ENCODE measurements around the gene FIZ1. TPM values are rescaled to one million over a fixed set of nuclear protein-coding genes. Genes with fewer than 3 reads are reported as not detected.
A peak's percentile ranks its signal among the peaks of the same experiment; 100 is the strongest.

Gene FIZ1
- total RNA-seq, 4 donors from 2014 or later = 9.0 to 18.5 (median 14.0) TPM

DNA sequence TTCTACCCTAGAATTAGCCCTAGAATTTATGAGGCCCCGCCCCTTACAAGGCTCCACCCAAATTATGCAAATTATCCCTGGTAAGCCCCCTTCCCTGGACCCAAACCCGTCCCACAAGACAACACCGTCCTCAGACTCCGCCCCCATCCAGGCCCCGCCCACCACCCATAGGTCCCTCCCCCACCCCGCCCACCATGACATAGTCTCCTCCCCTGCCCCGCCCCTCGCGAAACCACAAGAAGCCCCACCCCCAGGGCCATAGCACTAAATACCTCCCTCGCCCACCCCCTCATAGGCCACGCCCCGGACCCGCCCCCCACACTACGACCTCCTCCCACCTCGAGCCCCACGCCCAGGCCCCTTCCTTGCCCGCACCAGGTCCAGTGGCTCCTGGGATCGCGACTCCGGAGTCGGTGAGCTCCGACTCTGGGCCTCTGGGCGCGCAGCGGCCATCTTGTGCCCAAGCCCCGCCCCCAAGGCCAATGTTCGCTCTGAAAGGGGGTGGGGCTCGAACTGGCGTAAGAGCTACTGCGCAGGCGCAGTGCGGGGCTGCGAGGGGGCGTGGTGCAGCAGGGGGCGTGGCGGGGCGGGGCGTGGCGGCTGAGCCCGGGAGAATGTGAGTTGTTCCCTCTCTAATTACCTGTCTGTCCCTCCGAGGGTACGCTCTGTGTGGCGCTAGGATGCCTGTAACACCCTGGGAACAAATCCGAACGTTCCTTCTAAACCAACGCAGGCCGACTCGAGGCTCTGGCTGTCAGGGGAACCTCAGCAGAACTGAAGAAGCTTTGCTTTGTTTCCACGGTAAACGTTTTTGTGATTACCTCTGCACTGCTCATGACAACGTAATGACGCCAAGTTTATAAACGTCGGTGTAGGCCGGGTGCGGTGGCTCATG, 25.0 kb upstream of the FIZ1 start, which contains the start of gene ZNF784:
TSS of gene ZNF784 (minus strand) at position 458 of the 895 bp plus-strand sequence. CDS start at position 453, 5 bp downstream.
- Histone ChIP-seq H3K9me3 (no peaks in the 10 kb centered on the region), H3K36me3 (no peaks in the 10 kb centered on the region), H3K27me3 (no peaks in the 10 kb centered on the region), H3K4me3 (replicated peaks in 1 of 3) (peak within 1 kb of the TSS in 1 of 3 donors; percentile 38), H3K27ac (peak within 1 kb of the TSS; percentile 93 to 98 (median 97)), H3K4me1 (peaks cover 0 to 5% of the 10 kb centered on the region in 2 donors)
- TF ChIP-seq, protein P1, sequence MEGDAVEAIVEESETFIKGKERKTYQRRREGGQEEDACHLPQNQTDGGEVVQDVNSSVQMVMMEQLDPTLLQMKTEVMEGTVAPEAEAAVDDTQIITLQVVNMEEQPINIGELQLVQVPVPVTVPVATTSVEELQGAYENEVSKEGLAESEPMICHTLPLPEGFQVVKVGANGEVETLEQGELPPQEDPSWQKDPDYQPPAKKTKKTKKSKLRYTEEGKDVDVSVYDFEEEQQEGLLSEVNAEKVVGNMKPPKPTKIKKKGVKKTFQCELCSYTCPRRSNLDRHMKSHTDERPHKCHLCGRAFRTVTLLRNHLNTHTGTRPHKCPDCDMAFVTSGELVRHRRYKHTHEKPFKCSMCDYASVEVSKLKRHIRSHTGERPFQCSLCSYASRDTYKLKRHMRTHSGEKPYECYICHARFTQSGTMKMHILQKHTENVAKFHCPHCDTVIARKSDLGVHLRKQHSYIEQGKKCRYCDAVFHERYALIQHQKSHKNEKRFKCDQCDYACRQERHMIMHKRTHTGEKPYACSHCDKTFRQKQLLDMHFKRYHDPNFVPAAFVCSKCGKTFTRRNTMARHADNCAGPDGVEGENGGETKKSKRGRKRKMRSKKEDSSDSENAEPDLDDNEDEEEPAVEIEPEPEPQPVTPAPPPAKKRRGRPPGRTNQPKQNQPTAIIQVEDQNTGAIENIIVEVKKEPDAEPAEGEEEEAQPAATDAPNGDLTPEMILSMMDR (IDR thresholded peaks at IDR 0.05) = no peak
- TF ChIP-seq POLR2A (IDR thresholded peaks at IDR 0.05) = peak in 1 of 2 donors; percentile 72
- peak; percentile 89 to 92 for DNase-seq
- 0 to 2% methylated on average over 39 to 43 of the region's 56 CpGs for WGBS, 2 donors
- intact Hi-C loops (cut with DNase I) = loop anchor here (10.0 kb wide), 1 partner anchor 480 kb away; the partner anchor contains the start of gene TNNT1

- intact Hi-C loops (cut with DNase I) = loop anchor here (10.0 kb wide), 1 partner anchor 479 kb away; the partner anchor contains the start of gene TNNT1
- TF ChIP-seq, protein P1 (IDR thresholded peaks at IDR 0.05) = no peak
- TF ChIP-seq POLR2A (IDR thresholded peaks at IDR 0.05) = no peak
These were observed 24.2 kb upstream of the FIZ1 start for GRCh38 chr19:55623561-55623960.

GRCh38 chr19:55623130-55623529, 23.8 kb upstream of the FIZ1 start:
- Histone ChIP-seq H3K4me3 (replicated peaks in 1 of 3) (no peak overlapping the region), H3K4me1 (peaks cover 0 to 5% of the 10 kb centered on the region in 2 donors), H3K27ac (no peak overlapping the region), H3K9me3 (no peaks in the 10 kb centered on the region), H3K27me3 (no peaks in the 10 kb centered on the region), H3K36me3 (no peaks in the 10 kb centered on the region)
- intact Hi-C loops (cut with DNase I) = loop anchor here (10.0 kb wide), 1 partner anchor 478 kb away; the partner anchor contains the start of gene TNNT1
- WGBS, 2 donors = 96 to 98% methylated on average over 7 of the region's 7 CpGs
- DNase-seq = no peak
- TF ChIP-seq, protein P1 (IDR thresholded peaks at IDR 0.05) = no peak
- TF ChIP-seq POLR2A (IDR thresholded peaks at IDR 0.05) = no peak

More at GRCh38 chr19:55623561-55623960, 24.2 kb upstream of the FIZ1 start:
- no peak for DNase-seq
- Histone ChIP-seq H3K36me3 (no peaks in the 10 kb centered on the region), H3K9me3 (no peaks in the 10 kb centered on the region), H3K27ac (peak overlapping the region in 2 of 3 donors; percentile 93 to 97), H3K4me1 (peaks cover 0 to 5% of the 10 kb centered on the region in 2 donors), H3K4me3 (replicated peaks in 1 of 3) (peak overlapping the region in 1 of 3 donors; percentile 38), H3K27me3 (no peaks in the 10 kb centered on the region)
- WGBS, 2 donors = 72 to 85% methylated on average over 7 of the region's 7 CpGs

DNA sequence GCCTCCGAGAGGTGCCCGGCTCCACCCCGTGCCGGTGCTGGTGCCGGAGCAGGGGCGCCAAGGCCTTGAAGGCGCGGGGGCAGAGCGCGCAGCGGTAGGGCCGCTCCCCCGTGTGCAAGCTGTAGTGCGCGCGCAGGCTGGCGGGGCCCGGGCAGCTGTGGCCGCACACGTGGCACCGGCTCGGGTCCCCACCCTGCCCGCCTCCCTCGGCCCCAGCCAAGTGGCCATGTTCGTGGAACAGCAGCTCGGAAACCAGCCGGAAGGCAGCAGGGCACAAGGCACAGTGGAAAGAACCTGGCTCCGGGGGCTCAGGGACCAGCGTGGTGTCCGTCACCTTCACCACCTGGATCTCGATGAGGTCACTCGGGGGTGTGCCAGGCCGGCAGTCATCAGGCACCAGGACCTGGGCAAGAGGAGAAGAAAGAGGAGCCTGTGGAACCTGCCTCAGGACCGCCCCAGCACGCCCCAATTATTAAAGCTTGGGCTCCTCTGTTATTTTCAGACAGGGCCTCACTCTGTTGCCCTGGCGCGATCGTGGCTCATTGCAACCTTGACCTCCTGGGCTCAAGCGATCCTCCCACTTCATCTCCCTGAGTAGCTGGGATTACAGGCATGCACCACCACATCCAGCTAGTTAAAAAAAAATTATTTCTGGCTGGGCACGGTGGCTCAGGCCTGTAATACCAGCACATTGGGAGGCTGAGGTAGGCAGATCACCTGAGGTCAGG, 23.1 kb upstream of the FIZ1 start:
- H3K4me1 ChIP-seq = peaks cover 0 to 5% of the 10 kb centered on the region in 2 donors
- no peak overlapping the region for H3K4me3 ChIP-seq (replicated peaks in 1 of 3)
- no peak overlapping the region for H3K27ac ChIP-seq
- DNase-seq = no peak
- TF ChIP-seq POLR2A (IDR thresholded peaks at IDR 0.05) = no peak
- TF ChIP-seq, protein P1 (IDR thresholded peaks at IDR 0.05) = no peak
- H3K27me3 ChIP-seq = no peaks in the 10 kb centered on the region
- intact Hi-C loops (cut with DNase I) = loop anchor here (10.0 kb wide), 1 partner anchor 478 kb away; the partner anchor contains the start of gene TNNT1
- H3K9me3 ChIP-seq = no peaks in the 10 kb centered on the region
- peaks cover 0 to 3% of the 10 kb centered on the region in 2 donors for H3K36me3 ChIP-seq
- WGBS, 2 donors = 91% methylated on average over 13 to 23 of the region's 40 CpGs

All from thyroid gland (tissue), 4 donors.